Ishikawa (cell line): ENCODE data around the gene PPFIBP2.

Experiments used
- REST ChIP-seq: IDR thresholded peaks from 2 replicates; pipeline ENCODE4 v1.6.1; 2012; ENCODE audit warnings: low read depth, mild to moderate bottlenecking
- TAF1 ChIP-seq: IDR thresholded peaks from 2 replicates; pipeline ENCODE4 v1.6.1; 2012; ENCODE audit warnings: low read depth, mild to moderate bottlenecking
- USF1 ChIP-seq: IDR thresholded peaks from 2 replicates; pipeline ENCODE4 v1.6.1; 2012

- no peak for TF ChIP-seq USF1
- no peak for TF ChIP-seq TAF1
- no peak for TF ChIP-seq REST
Observed at GRCh38 chr11:7530013-7530640, 16.3 kb downstream of the PPFIBP2 start.
